Measurements from ENCODE around the gene EPB41L1. TPM values are rescaled to one million over a fixed set of nuclear protein-coding genes. Genes with fewer than 3 reads are reported as not detected.

The EPB41L1 gene
- total RNA-seq, result 10 to 100 TPM; 32.3 to 36.7 TPM
- polyA plus RNA-seq (2013, experiment 1 of 2), result 43.7 TPM
- polyA plus RNA-seq (2013, experiment 2 of 2), result 36.7 TPM
- long read RNA-seq, experiment 1, partial matches to known transcripts, result 3 of 13 reads
- long read RNA-seq, experiment 1, other reads (novel, unspliced or antisense), result 10 of 13 reads
- long read RNA-seq, experiment 2, partial matches to known transcripts, result 4 of 50 reads
- long read RNA-seq, experiment 2, other reads (novel, unspliced or antisense), result 46 of 50 reads
- long read RNA-seq, experiment 3, partial matches to known transcripts, result 5 of 8 reads
- long read RNA-seq, experiment 3, other reads (novel, unspliced or antisense), result 3 of 8 reads
- long read RNA-seq, experiment 4, partial matches to known transcripts, result 1 of 1 reads
- long read RNA-seq, experiment 4, other reads (novel, unspliced or antisense), result 0 of 1 reads

DNA sequence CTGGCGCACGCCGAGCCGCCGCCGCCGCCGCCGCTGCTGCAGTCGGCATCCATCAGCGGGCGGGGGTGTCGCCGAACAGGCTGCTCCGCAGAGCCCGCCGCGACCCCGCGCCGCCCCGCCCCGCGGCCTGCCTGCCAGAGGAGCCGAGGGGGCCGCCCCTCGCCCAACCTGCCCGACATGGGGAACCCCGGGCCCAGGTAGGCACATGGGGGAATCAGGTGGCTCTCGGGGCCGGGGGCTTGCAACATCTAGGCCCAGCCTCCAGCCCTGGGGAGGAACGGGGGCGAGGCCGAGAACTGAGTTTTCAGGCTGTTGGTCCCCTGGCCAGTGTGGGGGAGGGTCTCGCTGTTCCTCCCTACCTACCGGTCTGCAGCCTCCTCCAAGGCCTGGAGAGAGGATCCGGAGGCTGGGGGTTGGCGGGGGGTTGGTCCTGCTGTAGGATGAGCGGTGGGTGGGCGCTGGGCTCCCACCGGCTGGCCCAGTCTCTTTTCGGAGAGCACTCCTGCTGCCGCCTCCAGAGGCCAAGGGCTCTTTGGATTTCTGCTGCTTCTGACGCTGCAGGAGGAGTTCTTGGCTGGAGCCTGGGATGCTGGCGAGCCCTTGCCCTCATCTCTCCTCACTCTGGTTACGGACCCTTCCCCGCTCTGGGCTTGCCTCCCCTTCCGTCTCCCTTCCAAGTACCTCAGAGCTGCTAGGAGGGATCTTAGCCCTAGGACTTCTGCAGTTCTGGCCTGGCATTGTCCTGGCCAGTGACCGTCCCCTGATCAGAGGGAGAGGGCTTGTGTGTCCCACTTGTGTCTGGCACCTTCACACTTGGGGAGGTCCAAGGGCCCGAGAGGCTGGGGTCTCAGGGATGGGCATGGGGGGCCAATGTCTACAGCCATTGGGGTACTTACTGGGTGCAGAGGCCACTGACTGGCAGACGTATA is at the start of gene EPB41L1:
TSS of gene EPB41L1 (plus strand) at position 41 of the 929 bp plus-strand sequence. CDS start 19,038 bp downstream, outside the sequence.
- no peaks in the 10 kb centered on the region for H3K9me3 ChIP-seq (ENCODE audit: control insufficient read depth, low read length)
- H3K4me3 Mint-ChIP-seq, result peak within 1 kb of the TSS; percentile 65
- H3K4me1 ChIP-seq (ENCODE audit: control insufficient read depth, insufficient read depth, low read length), result no peaks in the 10 kb centered on the region
- H3K27ac Mint-ChIP-seq, result no peak within 1 kb of the TSS
- peak; percentile 84 for DNase-seq
- H3K4me1 Mint-ChIP-seq, result peaks cover 2% of the 10 kb centered on the region
- H3K36me3 ChIP-seq (ENCODE audit: control insufficient read depth, insufficient read depth, low read length), result no peaks in the 10 kb centered on the region
- peak within 1 kb of the TSS; percentile 80 for H3K4me3 ChIP-seq (ENCODE audit: low read length)
- H3K27ac ChIP-seq (ENCODE audit: low read depth, low read length), result no peak within 1 kb of the TSS
- no peaks in the 10 kb centered on the region for H3K9me3 Mint-ChIP-seq
- H3K27me3 ChIP-seq (ENCODE audit: control insufficient read depth, insufficient read depth, low read length, poor library complexity, severe bottlenecking), result peaks cover 27% of the 10 kb centered on the region
- 8 to 32% methylated on average over 10 to 51 of the region's 51 CpGs for WGBS, 2 experiments (ENCODE audit: insufficient coverage in 1 of 2, insufficient read length in 1 of 2)
- TF ChIP-seq, protein P1, sequence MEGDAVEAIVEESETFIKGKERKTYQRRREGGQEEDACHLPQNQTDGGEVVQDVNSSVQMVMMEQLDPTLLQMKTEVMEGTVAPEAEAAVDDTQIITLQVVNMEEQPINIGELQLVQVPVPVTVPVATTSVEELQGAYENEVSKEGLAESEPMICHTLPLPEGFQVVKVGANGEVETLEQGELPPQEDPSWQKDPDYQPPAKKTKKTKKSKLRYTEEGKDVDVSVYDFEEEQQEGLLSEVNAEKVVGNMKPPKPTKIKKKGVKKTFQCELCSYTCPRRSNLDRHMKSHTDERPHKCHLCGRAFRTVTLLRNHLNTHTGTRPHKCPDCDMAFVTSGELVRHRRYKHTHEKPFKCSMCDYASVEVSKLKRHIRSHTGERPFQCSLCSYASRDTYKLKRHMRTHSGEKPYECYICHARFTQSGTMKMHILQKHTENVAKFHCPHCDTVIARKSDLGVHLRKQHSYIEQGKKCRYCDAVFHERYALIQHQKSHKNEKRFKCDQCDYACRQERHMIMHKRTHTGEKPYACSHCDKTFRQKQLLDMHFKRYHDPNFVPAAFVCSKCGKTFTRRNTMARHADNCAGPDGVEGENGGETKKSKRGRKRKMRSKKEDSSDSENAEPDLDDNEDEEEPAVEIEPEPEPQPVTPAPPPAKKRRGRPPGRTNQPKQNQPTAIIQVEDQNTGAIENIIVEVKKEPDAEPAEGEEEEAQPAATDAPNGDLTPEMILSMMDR (conservative IDR thresholded peaks at IDR 0.05), result no peak
- no peaks in the 10 kb centered on the region for H3K36me3 Mint-ChIP-seq (ENCODE audit: low read depth)
- peak within 1 kb of the TSS; percentile 38 for H3K9ac ChIP-seq (ENCODE audit: extremely low read depth, low read length, poor library complexity, severe bottlenecking)
- peaks cover 32% of the 10 kb centered on the region for H3K27me3 Mint-ChIP-seq (ENCODE audit: insufficient read depth)

DNA sequence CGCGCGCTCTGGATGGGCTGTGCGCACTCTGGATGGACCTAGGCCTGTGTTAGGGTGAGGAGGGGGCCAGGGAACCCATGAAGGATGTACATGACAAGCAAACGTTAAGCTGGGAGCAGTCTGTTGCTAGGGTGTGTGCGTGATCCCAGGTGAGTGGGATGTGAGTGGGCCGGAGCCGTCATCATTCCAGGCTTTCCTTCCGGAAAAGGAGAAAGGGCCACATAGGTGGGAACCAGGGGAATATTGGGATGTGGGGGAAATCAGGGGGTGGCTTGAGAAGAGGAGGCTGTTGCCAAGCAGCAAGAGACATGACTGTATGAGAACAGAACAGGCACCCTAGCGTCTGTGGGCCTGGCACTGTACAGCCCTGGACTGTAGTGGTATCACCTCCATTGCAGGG is 49.7 kb upstream of the EPB41L1 start:
- no peak overlapping the region for H3K27ac ChIP-seq (ENCODE audit: low read depth, low read length)
- Mint-ChIP-seq H3K9me3 (no peaks in the 10 kb centered on the region), H3K27me3 (ENCODE audit: insufficient read depth) (peaks cover 34% of the 10 kb centered on the region), H3K4me3 (no peak overlapping the region), H3K27ac (no peak overlapping the region), H3K4me1 (peaks cover 6% of the 10 kb centered on the region), H3K36me3 (ENCODE audit: low read depth) (no peaks in the 10 kb centered on the region)
- no peaks in the 10 kb centered on the region for H3K36me3 ChIP-seq (ENCODE audit: control insufficient read depth, insufficient read depth, low read length)
- no peak for DNase-seq
- H3K9me3 ChIP-seq (ENCODE audit: control insufficient read depth, low read length), result no peaks in the 10 kb centered on the region
- H3K27me3 ChIP-seq (ENCODE audit: control insufficient read depth, insufficient read depth, low read length, poor library complexity, severe bottlenecking), result no peaks in the 10 kb centered on the region
- 94 to 97% methylated on average over 10 of the region's 10 CpGs for WGBS, 2 experiments (ENCODE audit: insufficient coverage in 1 of 2, insufficient read length in 1 of 2)
- H3K9ac ChIP-seq (ENCODE audit: extremely low read depth, low read length, poor library complexity, severe bottlenecking), result no peak overlapping the region
- no peak overlapping the region for H3K4me3 ChIP-seq (ENCODE audit: low read length)
- peaks cover 6% of the 10 kb centered on the region for H3K4me1 ChIP-seq (ENCODE audit: control insufficient read depth, insufficient read depth, low read length)
- TF ChIP-seq, protein P1 (conservative IDR thresholded peaks at IDR 0.05), result no peak

DNA sequence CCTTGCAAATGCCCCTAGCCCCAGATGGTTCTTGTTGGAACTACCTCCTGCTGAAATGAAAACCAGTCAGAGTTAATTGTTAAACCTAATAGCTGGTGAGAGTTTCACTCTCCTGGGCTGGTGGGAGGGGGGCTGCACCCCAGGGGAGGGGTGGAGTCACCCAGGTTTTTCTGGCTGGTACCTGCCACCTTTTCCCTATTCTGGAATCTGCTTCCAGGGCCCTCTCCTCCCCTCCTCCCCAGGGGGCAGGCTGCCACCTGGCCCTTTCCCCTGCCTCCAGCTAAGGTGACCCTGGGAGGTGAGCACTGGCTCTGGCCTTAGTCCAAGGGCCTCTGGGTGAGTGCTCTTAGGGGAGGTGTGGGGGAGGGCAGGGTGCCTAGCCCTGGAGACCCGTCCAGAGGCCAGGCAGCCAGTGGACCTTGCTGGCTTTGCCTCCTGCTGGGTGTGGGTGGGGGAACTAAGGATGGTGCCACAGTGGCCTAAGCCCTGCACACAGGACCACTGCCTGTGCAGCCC is 48.8 kb upstream of the EPB41L1 start:
- H3K4me1 ChIP-seq (ENCODE audit: control insufficient read depth, insufficient read depth, low read length), result peaks cover 6% of the 10 kb centered on the region
- TF ChIP-seq, protein P1 (conservative IDR thresholded peaks at IDR 0.05), result no peak
- no peak overlapping the region for H3K4me3 ChIP-seq (ENCODE audit: low read length)
- H3K36me3 ChIP-seq (ENCODE audit: control insufficient read depth, insufficient read depth, low read length), result no peaks in the 10 kb centered on the region
- WGBS, 2 experiments (ENCODE audit: insufficient coverage in 1 of 2, insufficient read length in 1 of 2), result 62% methylated on average over 1 of the region's 1 CpG; no CpG with 5 or more reads in 1 of the 2 experiments
- Mint-ChIP-seq H3K9me3 (no peaks in the 10 kb centered on the region), H3K36me3 (ENCODE audit: low read depth) (no peaks in the 10 kb centered on the region), H3K4me1 (peaks cover 6% of the 10 kb centered on the region), H3K27ac (no peak overlapping the region), H3K27me3 (ENCODE audit: insufficient read depth) (peaks cover 25% of the 10 kb centered on the region), H3K4me3 (no peak overlapping the region)
- H3K9me3 ChIP-seq (ENCODE audit: control insufficient read depth, low read length), result no peaks in the 10 kb centered on the region
- no peak overlapping the region for H3K27ac ChIP-seq (ENCODE audit: low read depth, low read length)
- no peak for DNase-seq
- H3K9ac ChIP-seq (ENCODE audit: extremely low read depth, low read length, poor library complexity, severe bottlenecking), result no peak overlapping the region
- no peaks in the 10 kb centered on the region for H3K27me3 ChIP-seq (ENCODE audit: control insufficient read depth, insufficient read depth, low read length, poor library complexity, severe bottlenecking)
